K562 (cell line): Measurements from ENCODE around the gene TNFAIP3. TPM values are rescaled to one million over a fixed set of nuclear protein-coding genes. Genes with fewer than 3 reads are reported as not detected.
A peak's percentile ranks its signal among the peaks of the same experiment; 100 is the strongest.

ENCODE experiments used
- ATAC-seq: fragments of 200-7000 bp; cut with Tn5 transposase; 3 replicates; pipeline ENCODE4 v1.9.1; 2020; ENCODE audit warnings: moderate library complexity
- BruUV-seq: library from RNA; stranded (reverse); fragments of 400-500 nt; replicated peaks from 2 replicates; lab custom pipeline; 2021; lab: Mats Ljungman, UMichigan
- CTCF ChIA-PET: fragments of 300-600 bp; formaldehyde crosslinking; extraction: SDS; loops from one replicate; lab custom pipeline; 2021; ENCODE audit warnings: low intra/inter-chr PET ratio; lab: Yijun Ruan, JAX
- POLR2A ChIA-PET: fragments of 300-600, 350-650 bp; sonication (Branson Sonifier 250); formaldehyde crosslinking; extraction: SDS; loops from one replicate; lab custom pipeline; 2021; ENCODE audit warnings: antibody characterized with exemption, inconsistent platforms; lab: Yijun Ruan, JAX
- DNase-seq, 4 experiments: peaks; one replicate each; pipeline versions ENCODE4 v3.0.0 to v3.0.0-alpha.2; 2011 to 2018; ENCODE audit warnings: low spot score in 3 of 4, mixed read lengths in 3 of 4; ENCODE audit errors: extremely low read depth in 1 of 4
- FAIRE-seq: peaks from 2 replicates; lab custom pipeline; 2011; peaks lifted over from hg19 to GRCh38; lab: Jason Lieb, UNC
- H2AFZ ChIP-seq: 2 replicates; pipeline ENCODE4 v1.6.0; 2011; ENCODE audit warnings: low read depth, low read length, control low read depth, inconsistent platforms
- H3K27ac ChIP-seq: fragments of 200-600 bp; 3 replicates; pipeline ENCODE4 v1.8.0; 2011; ENCODE audit warnings: low read depth, mild to moderate bottlenecking, control low read depth, inconsistent platforms, low read length, moderate library complexity, mixed read lengths; ENCODE audit errors: extremely low read depth
- H3K27me3 ChIP-seq, 2 experiments: fragments of 300-600 bp in 1 of 2; 2 replicates in 1 of 2; 3 replicates in 1 of 2; pipeline versions ENCODE4 v1.6.0 to v1.8.0; 2011; ENCODE audit warnings: inconsistent platforms in 2 of 2, low read length in 2 of 2, mild to moderate bottlenecking in 1 of 2, mixed read lengths in 1 of 2, moderate library complexity in 1 of 2; ENCODE audit not compliant: control insufficient read depth in 2 of 2, insufficient read depth in 2 of 2
- H3K36me3 ChIP-seq: fragments of 300-600 bp; 3 replicates; pipeline ENCODE4 v1.8.0; 2011; ENCODE audit warnings: mild to moderate bottlenecking, low read length, inconsistent platforms; ENCODE audit not compliant: control insufficient read depth, insufficient read depth
- H3K4me1 ChIP-seq, 2 experiments: fragments of 200-600 bp in 1 of 2; replicated peaks in 1 of 2; 2 replicates in 1 of 2; 3 replicates in 1 of 2; pipeline versions ENCODE4 v1.5.1 to v1.8.0; 2011; ENCODE audit warnings: inconsistent platforms in 2 of 2, low read length in 2 of 2, mild to moderate bottlenecking in 1 of 2, mixed read lengths in 1 of 2, moderate library complexity in 1 of 2; ENCODE audit not compliant: control insufficient read depth in 2 of 2, insufficient read depth in 2 of 2
- H3K4me2 ChIP-seq: 2 replicates; pipeline ENCODE4 v1.6.1; 2011; ENCODE audit warnings: low read length, control low read depth, inconsistent platforms, mixed read lengths; ENCODE audit not compliant: insufficient read depth
- H3K4me3 ChIP-seq: fragments of 200-600 bp; sonication (generic), shearing (Covaris generic); 2 replicates; pipeline ENCODE4 v1.5.1; 2016; ENCODE audit warnings: control low read depth, inconsistent platforms
- H3K79me2 ChIP-seq: fragments of 200-600 bp; 3 replicates; pipeline ENCODE4 v1.8.0; 2011; ENCODE audit warnings: low read length, inconsistent platforms; ENCODE audit not compliant: control insufficient read depth, insufficient read depth
- H3K9ac ChIP-seq, 2 experiments: 2 replicates each; pipeline versions ENCODE4 v1.6.0 to v1.6.1; 2011; ENCODE audit warnings: low read depth in 2 of 2, low read length in 2 of 2, control low read depth in 1 of 2, inconsistent platforms in 1 of 2, mild to moderate bottlenecking in 1 of 2, mixed read lengths in 1 of 2; ENCODE audit not compliant: insufficient read depth in 1 of 2
- H3K9me1 ChIP-seq: one replicate; pipeline ENCODE4 v1.6.0; 2011; ENCODE audit warnings: inconsistent platforms, mild to moderate bottlenecking, low read length, moderate library complexity; ENCODE audit not compliant: control insufficient read depth, insufficient read depth
- H3K9me3 ChIP-seq: replicated peaks from 2 replicates; pipeline ENCODE4 v1.5.1; 2011; ENCODE audit warnings: low read depth, low read length, inconsistent platforms; ENCODE audit not compliant: control insufficient read depth, insufficient read depth
- H4K20me1 ChIP-seq: replicated peaks from 2 replicates; pipeline ENCODE4 v1.6.1; 2011; ENCODE audit warnings: low read length, inconsistent platforms, mixed read lengths; ENCODE audit not compliant: control insufficient read depth, insufficient read depth
- BCOR ChIP-seq: fragments of 450-650 bp; IDR thresholded peaks from 2 replicates; pipeline ENCODE4 v1.6.1; 2016
- ETV1 ChIP-seq: fragments of 450-650 bp; conservative IDR thresholded peaks from 2 replicates; pipeline ENCODE4 v1.6.1; 2016; ENCODE audit warnings: missing genetic modification characterization, control low read depth, low read depth, missing compliant biosample characterization
- KDM1A ChIP-seq, 2 experiments: fragments of 450-650 bp; IDR thresholded peaks; 2 replicates each; pipeline ENCODE4 v1.6.1; 2016; ENCODE audit warnings: mild to moderate bottlenecking in 2 of 2
- MCM3 ChIP-seq: fragments of 450-650 bp; IDR thresholded peaks from 2 replicates; pipeline ENCODE4 v1.6.1; 2016
- RBM25 ChIP-seq: fragments of 200-400 bp; formaldehyde crosslinking; IDR thresholded peaks from 2 replicates; pipeline ENCODE4 v1.6.1; 2018; ENCODE audit warnings: low read length, low read depth, moderate library complexity; ENCODE audit not compliant: severe bottlenecking
- TOE1 ChIP-seq, 2 experiments: fragments of 450-650 bp in 1 of 2; sonication (generic) in 1 of 2; formaldehyde crosslinking in 1 of 2; IDR thresholded peaks; 2 replicates each; pipeline versions ENCODE4 v1.7.1 to v1.8.0; 2016 to 2022; ENCODE audit warnings: borderline replicate concordance in 2 of 2, mild to moderate bottlenecking in 2 of 2, antibody characterized with exemption in 1 of 2, inconsistent platforms in 1 of 2, low read depth in 1 of 2, missing genetic modification reagents in 1 of 2, moderate library complexity in 1 of 2
- ZNF436 ChIP-seq: fragments of 250-450, 450-650 bp; sonication (Bioruptor Pico); formaldehyde crosslinking; IDR thresholded peaks from 2 replicates; pipeline ENCODE4 v1.7.0; 2020; ENCODE audit warnings: mild to moderate bottlenecking
- ZNF584 ChIP-seq: fragments of 200-800 bp; sonication (Bioruptor generic); IDR thresholded peaks from 2 replicates; pipeline ENCODE4 v1.6.1; 2016; ENCODE audit warnings: low read depth, mild to moderate bottlenecking, missing genetic modification characterization, missing compliant biosample characterization
- ZNF668 ChIP-seq: fragments of 250-450 bp; sonication (Bioruptor Pico); IDR thresholded peaks from 2 replicates; pipeline ENCODE4 v1.8.0; 2022; ENCODE audit warnings: mild to moderate bottlenecking, inconsistent platforms
- WGBS: fragments of 100-300 bp; shearing (Covaris generic); methylation state at CpG from one replicate; pipeline ENCODE4 v1.1.6; 2016; ENCODE audit warnings: low coverage, mixed read lengths; ENCODE audit not compliant: insufficient coverage; ENCODE audit errors: missing lambda C conversion rate; 5-methylcytosine and 5-hydroxymethylcytosine counted together
- in situ Hi-C: fragments of 300-500 bp; cut with MboI; formaldehyde crosslinking; loops from 4 replicates; pipeline ENCODE4 v1.15.0; 2018; ENCODE audit warnings: inconsistent platforms, mixed read lengths
- intact Hi-C: fragments of 100-400 bp; cut with micrococcal nuclease; formaldehyde crosslinking; loops from 2 replicates; pipeline ENCODE4 v1.14.2; 2022
- polyA plus RNA-seq, 8 experiments: library from polyadenylated mRNA; depleted of rRNA in 4 of 8; stranded (reverse) in 5 of 8; unstranded in 3 of 8; fragments of >200 nt; fragmentation: Nextera tagmentation in 2 of 8; fragmentation: Illumina TruSeq in 1 of 8; extraction: Ambion mirVana in 2 of 8; extraction: Trizol in 1 of 8; gene quantifications; 2 replicates each; pipeline versions ENCODE4 v1.2.1 to v1.2.3, GENCODE V29; 2011 to 2014; ENCODE audit warnings: inconsistent platforms in 1 of 8, missing spikeins in 1 of 8
- total RNA-seq, 7 experiments: library from RNA; depleted of rRNA in 6 of 7; stranded (reverse); fragments of >200 nt in 6 of 7; fragmentation: Illumina TruSeq in 2 of 7; extraction: Trizol in 2 of 7; gene quantifications; 2 replicates each; pipeline versions ENCODE4 v1.2.1 to v1.2.3, GENCODE V29; 2011 to 2021; ENCODE audit warnings: low replicate concordance in 1 of 7

The TNFAIP3 gene
- total and polyA plus RNA-seq, 9 of the 15 experiments (the other 6 are each of a cell fraction or from before 2014, with no cell fraction given), result 0.79 to 17.0 (median 6.4) TPM

GRCh38 chr6:137849981-137850714 lies 16.9 kb upstream of the TNFAIP3 start:
- H3K9me1 ChIP-seq, result no peaks in the 10 kb centered on the region
- no peak overlapping the region for H2AFZ ChIP-seq
- ChIA-PET CTCF (interaction anchor here (0.6 kb wide), 1 partner anchor 91 kb away, joined by 4 read pairs; no protein-coding TSS in a partner anchor), POLR2A (interaction anchor here (0.7 to 1.7 kb wide), 5 partner anchors 12 to 421 kb away, joined by 3 to 16 read pairs (median 4); no protein-coding TSS in a partner anchor)
- H3K9ac ChIP-seq, result no peak overlapping the region
- intact Hi-C loops, result no loop called here
- peaks cover 7 to 44% of the 10 kb centered on the region in 2 experiments; a peak in 4 of 5 replicates for H3K4me1 ChIP-seq
- TF ChIP-seq KDM1A (IDR thresholded peaks at IDR 0.05) (peak; percentile 15 to 25; a peak in 2 of 4 replicates), ZNF436 (CRISPR knock-in tag) (no peak), ZNF584 (CRISPR knock-in tag) (no peak), ZNF668 (CRISPR knock-in tag) (no peak), BCOR (peak; percentile 11; the same call in 1 of the 2 replicates), TOE1 (IDR thresholded peaks at IDR 0.05; ENCODE audit: borderline replicate concordance) (no peak), TOE1 (CRISPR knock-in tag; IDR thresholded peaks at IDR 0.05; ENCODE audit: borderline replicate concordance, low read depth) (no peak), ETV1 (tag) (no peak), RBM25 (peak; percentile 93), MCM3 (no peak)
- no peak overlapping the region for H3K27ac ChIP-seq
- H4K20me1 ChIP-seq, result no peaks in the 10 kb centered on the region
- no TSS peak for BruUV-seq
- DNase-seq, result no peak
- FAIRE-seq, result no peak
- no peak for ATAC-seq
- no peaks in the 10 kb centered on the region for H3K79me2 ChIP-seq
- in situ Hi-C loops, result no loop called here
- H3K9me3 ChIP-seq, result 0 out of 2 replicates have a peak, but pooled peaks cover under 1% of the 10 kb centered on the region
- no peak overlapping the region for H3K4me3 ChIP-seq
- H3K36me3 ChIP-seq, result no peaks in the 10 kb centered on the region
- H3K4me2 ChIP-seq, result no peak overlapping the region
- no peaks in the 10 kb centered on the region for H3K27me3 ChIP-seq
- WGBS, result 81% methylated on average over 5 of the region's 5 CpGs
